Stimulated activated CD4-positive, alpha-beta T cell treated with anti-CD3 and anti-CD28 coated beads, Interleukin-1b, Interleukin-23, amount 100 ng/mL, for 1 hour (primary cell): ENCODE data around the gene CACNA1A.

Experiments
- DNase-seq, 2 donors: peaks; one replicate each; pipeline ENCODE4 v3.0.0-alpha.2; 2020; ENCODE audit warnings: low read depth in 2 of 2

Gene CACNA1A

DNA sequence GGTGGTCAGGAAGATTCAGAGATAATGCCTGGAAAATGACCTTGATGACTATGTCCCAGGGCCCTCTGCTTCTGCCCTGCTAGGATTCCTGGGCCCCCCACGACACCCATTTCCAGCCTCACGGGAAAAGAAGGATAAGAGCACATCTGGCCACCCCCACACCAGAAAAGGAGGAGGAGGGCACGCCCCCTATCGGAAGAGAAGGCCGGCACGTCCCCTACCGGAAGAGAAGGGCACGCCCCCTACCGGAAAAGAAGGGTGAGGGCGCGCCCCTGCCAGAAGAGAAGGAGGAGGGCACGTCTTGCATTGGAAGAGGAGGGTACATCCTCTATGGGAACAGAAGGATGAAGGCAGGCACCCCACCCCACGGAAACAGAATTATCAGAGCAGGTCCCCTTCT, 271.8 kb downstream of the CACNA1A start:
- peak in 1 of 2 donors; percentile 33 for DNase-seq

- no peak for DNase-seq
Measured at GRCh38 chr19:13231663-13232062, 274.6 kb downstream of the CACNA1A start.

DNA sequence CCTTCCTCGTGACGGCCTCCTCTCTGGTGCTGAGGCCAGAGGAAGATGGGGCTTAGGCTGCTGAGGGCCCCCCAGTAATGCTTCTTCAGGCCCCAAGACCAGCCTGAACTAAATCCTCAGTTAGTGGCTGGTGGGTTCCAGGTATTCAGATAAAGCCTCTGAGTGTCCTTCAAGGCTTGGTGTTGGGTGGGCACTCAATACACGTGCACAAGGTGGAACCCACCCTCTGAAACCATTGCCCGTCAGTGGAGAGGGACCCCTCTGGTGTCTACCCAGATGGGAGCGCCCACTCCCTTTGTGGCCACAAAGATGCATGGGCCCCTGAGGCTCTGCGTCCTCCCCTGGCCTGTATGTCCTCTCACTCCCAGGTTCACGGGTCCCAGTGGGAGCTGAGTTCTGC, 277.0 kb downstream of the CACNA1A start:
- no peak for DNase-seq

- no peak for DNase-seq
Measured at GRCh38 chr19:13228561-13228960, 277.7 kb downstream of the CACNA1A start.

DNA sequence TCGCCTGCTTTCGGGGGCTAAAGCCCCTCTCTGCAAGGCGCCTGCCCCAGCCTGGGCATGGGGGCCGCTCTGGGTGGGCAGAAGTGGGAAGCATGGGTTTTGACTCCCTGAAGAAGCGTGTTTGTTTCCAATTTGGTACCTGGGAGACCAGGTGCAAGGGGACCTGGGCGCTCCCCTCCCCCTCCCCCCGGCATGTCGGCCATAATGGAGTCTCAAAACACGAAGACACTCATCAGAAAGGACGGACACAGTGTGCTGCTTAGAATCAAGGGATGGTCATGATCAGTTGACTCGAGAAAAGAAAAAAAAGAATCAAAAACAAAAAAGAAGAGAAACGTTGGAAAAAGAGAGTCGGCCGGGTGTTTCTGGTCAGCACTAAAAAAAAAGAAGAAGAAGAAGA, 279.3 kb downstream of the CACNA1A start:
- DNase-seq = no peak

DNA sequence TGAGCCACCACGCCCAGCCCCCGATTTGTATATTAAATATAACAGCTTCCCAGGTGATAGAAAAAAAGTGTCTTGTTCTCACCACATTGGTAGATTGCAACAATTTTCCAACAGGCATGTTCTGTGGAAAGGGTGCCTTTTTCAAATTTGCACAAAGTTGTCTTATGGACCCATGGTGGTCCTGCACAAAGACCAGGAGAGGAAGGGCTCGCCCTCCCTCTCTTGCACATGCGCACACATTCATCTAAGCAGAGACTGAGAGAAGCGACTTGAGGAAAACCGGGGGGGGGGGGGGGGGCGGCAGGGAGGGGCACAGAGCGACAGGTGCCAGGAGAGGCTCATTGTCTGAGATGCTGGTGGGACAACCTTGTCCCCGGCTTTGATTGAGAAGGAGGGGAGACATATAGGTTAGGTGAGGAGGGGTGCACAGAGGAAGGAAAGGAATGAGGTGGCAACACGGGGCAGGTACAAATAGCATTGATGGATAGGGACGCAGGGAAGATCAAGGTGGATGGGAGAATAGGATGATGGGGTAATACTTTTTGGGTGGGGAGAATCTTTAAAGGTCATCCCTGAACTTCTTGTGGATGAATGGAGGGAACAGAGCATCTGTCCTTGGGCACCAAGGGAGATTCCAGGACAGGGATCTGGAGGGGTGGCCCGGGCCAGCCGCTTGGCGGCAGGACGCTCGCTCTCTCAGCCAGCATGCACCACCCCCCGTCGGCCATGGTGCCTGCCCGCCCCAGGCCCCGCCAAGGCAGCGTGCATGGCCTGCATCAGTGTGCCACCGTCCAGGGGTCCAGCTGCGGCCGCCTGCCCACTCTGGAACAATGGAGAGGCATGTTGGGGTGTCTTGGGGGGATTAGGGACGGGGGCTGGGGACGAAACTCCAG, 280.1 kb downstream of the CACNA1A start:
- no peak for DNase-seq

GRCh38 chr19:13225085-13225484, 281.2 kb downstream of the CACNA1A start:
- no peak for DNase-seq

- no peak for DNase-seq
Measured at GRCh38 chr19:13220847-13221246, 285.4 kb downstream of the CACNA1A start.

GRCh38 chr19:13215572-13216380, 290.5 kb downstream of the CACNA1A start:
- DNase-seq = no peak

DNA sequence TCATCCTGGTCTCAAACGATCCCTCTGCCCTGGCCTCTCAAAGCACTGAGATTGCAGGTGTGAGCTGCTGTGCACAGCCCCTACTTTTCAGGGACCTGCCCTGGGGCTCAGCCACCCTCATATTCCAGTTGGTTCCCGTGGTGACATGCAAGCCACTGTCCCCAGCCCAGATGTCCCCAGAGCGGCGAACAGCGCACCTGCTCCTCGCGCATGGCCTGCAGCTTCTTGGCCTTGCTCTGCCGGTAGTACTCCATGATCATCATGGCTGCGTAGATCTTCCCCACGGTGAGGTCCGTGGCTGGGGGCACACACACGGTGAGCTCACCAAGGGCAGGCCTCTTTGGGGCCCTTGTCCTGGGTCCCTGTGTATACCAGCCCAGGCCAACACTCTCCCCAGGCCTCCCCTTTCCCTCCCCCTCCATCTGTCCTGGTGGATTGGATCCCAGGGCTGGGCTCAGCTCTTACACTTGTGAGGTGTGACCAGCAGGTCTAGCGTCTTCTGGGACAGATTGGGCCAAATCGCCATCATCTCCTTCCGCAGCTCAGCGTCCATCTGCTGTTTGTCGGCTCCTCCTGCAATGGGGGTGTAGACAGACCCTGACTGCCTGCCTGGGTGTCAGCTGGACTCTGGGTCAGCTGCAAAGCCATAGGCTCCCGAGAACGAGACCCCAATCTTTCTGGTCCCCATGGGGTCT, 292.1 kb downstream of the CACNA1A start:
- no peak for DNase-seq

- DNase-seq = peak; percentile 51 to 55
Measured at GRCh38 chr19:13212759-13213330, 293.4 kb downstream of the CACNA1A start.

DNA sequence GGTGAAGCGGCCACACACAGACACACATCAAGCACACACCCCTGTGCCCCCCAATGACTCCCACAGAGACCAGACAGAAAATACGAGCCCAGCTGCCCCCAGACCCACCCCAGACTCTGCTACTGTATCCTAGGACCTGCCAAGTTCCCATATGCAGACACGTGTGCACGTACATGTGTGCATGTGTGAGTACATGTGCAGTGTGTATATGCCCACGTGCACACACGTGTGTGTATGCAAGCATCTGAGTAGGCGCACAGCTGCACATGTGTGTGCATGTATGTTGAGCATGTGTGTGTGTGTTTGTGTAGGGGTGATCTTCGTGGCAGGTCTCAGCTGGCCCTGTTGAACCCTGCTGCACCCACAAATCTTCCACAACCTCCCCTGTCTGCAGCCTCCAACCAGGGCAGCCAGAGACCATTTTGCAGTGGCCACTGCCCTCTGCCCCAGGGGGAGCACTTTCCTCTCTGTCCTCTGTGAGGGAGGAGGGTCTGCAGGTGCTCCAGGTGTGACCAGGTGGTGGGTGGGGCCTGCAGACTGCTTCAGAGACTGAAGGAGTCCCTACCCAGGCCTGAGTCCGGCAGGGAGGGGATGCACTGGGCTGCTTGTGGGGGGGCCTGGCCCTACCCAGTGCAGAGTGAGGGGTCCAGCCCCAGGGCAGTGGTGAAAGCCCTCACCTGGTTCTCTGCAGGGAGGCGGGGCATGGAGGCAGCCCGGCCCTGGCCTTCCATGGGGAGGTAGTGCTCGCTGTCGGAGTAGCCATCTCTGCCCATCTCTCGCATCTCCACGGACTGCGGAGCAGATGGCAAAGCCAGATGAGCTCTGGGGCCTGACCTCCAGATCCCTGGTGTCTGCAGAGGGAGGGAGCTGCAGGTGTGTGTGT, 294.6 kb downstream of the CACNA1A start:
- DNase-seq = no peak

DNA sequence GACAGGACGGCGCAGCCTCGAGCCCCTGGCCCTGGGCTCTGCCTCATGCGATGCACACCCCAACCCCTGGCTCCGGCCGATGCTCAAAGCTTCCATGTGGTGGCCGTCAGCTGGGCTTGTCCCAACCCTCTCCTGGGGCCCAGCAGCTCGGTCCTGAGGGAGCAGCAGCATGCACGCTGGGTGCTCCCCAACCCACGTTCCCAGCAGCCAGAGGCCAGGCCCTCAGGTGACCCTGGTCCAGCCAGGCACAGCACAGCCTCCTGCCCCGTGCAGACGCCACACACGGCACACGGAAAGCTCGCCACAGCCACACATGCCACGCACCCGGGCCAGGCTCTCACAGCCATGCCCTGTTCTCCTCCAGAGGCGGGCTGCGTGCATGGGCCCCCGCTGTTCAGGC, 295.3 kb downstream of the CACNA1A start:
- no peak for DNase-seq

DNA sequence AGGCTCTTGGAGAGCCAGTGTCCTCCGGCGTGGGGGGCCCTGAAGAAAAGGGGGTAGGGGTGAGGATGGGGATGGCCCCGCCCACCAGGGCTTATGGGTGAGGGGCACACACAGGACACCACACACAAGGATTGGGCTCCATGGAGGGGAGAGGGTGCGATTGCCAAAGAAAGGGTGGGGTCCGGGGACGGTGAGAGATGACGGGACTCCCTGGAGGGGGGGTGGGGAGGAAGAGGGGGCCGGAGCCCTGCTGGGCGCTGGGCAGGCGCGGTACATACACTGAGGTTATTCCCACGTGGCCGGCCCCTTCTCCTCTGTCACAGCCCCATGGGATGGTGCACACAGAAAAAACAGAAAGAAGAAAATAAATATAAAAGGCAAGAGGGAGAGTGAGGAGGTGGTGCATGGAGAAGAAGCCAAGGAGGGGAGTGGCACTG, 295.9 kb downstream of the CACNA1A start:
- DNase-seq = no peak

GRCh38 chr19:13209484-13210338, 296.6 kb downstream of the CACNA1A start:
- no peak for DNase-seq

GRCh38 chr19:13208672-13209483, 297.4 kb downstream of the CACNA1A start:
- no peak for DNase-seq

DNA sequence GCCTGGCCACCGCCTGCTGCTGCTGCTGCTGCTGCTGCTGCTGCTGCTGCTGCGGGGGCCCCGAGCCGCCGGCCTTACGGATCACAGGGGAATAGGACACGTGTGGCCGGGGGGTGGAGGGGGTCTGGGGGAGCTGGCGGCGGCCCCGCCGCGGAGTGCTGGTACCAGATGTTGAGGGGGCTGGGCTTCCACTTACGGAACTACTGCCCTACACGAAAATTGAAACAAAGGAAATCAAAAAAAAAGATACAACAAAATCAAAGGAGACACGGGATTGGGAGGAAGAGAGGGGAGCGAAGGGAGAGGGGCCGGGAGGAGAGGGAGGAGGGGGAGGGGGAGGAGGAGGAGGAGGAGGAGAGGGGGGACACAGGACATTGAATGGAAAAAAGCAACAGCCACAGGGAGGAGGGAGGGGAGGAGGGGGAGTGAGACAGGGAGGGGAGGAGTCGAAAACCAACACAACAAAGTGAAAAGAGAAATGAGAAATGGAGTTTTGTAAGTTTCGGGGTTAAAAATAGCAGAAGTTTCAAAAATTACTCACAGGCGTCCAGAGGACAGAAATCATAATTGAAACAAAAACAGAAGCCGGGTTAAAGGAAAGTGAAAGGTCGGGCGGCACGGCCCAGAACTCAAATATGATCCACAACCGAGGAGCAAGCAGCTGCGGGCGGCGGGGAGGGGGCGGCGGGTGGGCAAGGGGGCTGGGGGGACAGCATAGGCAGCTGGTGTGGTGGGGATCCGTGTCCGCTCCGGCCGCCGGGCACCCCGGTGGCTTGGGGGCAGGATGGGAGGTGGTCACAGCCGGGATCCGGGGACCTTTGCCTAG, 298.2 kb downstream of the CACNA1A start:
- peak; percentile 23 to 57 for DNase-seq

- no peak for DNase-seq
Measured at GRCh38 chr19:13207237-13207845, 298.9 kb downstream of the CACNA1A start.
